Sigmoid colon (tissue), 4 donors: ENCODE data around the gene RNU6-7.

Source experiments
- EP300 ChIP-seq, 4 donors: sonication (generic); formaldehyde crosslinking; IDR thresholded peaks; one replicate each; pipeline ENCODE4 v1.6.1; 2017; ENCODE audit warnings: antibody characterized with exemption in 4 of 4
- TF ChIP-seq, protein P1 (sequence below), 4 experiments: fragments of 450-650 bp in 3 of 4; fragments of 200-600 bp in 1 of 4; IDR thresholded peaks; one replicate each; pipeline ENCODE4 v1.5.1; 2016 to 2019; ENCODE audit warnings: antibody characterized with exemption in 4 of 4, mild to moderate bottlenecking in 3 of 4, moderate library complexity in 2 of 4

DNA sequence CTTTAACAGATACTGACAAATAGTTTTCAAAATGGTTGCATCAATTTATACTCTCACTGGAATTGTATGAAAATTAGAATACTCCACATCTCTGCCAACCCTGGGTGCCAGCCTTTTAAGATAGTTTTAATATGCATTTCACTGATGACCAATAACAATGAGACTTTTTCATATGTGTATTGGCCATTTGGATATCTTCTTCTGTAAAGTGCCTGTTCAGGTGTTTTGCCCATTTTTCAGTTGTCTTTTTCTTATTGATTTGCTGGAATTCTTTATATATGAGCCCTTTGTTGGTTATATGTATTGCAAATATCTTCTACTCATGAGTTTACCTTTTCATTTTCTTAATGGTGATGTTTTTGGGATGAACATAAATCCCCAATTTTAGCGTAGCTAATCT lies 16.7 kb upstream of the RNU6-7 start:
- TF ChIP-seq, protein P1, sequence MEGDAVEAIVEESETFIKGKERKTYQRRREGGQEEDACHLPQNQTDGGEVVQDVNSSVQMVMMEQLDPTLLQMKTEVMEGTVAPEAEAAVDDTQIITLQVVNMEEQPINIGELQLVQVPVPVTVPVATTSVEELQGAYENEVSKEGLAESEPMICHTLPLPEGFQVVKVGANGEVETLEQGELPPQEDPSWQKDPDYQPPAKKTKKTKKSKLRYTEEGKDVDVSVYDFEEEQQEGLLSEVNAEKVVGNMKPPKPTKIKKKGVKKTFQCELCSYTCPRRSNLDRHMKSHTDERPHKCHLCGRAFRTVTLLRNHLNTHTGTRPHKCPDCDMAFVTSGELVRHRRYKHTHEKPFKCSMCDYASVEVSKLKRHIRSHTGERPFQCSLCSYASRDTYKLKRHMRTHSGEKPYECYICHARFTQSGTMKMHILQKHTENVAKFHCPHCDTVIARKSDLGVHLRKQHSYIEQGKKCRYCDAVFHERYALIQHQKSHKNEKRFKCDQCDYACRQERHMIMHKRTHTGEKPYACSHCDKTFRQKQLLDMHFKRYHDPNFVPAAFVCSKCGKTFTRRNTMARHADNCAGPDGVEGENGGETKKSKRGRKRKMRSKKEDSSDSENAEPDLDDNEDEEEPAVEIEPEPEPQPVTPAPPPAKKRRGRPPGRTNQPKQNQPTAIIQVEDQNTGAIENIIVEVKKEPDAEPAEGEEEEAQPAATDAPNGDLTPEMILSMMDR (IDR thresholded peaks at IDR 0.05), result no peak
- TF ChIP-seq EP300 (IDR thresholded peaks at IDR 0.05), result no peak
